UCSD-AML1 (cell line): Measurements from ENCODE around the gene CAP2.
"Not testable (repeated sequence)": the region's sequence is repeated elsewhere in the genome, so short reads cannot be mapped to it uniquely, and the experiment has no call there.

Experiments used
- DNase-seq: peaks from one replicate; lab custom pipeline; 2025; ENCODE audit not compliant: unreplicated experiment; lab: John Stamatoyannopoulos, UW

The CAP2 gene

DNA sequence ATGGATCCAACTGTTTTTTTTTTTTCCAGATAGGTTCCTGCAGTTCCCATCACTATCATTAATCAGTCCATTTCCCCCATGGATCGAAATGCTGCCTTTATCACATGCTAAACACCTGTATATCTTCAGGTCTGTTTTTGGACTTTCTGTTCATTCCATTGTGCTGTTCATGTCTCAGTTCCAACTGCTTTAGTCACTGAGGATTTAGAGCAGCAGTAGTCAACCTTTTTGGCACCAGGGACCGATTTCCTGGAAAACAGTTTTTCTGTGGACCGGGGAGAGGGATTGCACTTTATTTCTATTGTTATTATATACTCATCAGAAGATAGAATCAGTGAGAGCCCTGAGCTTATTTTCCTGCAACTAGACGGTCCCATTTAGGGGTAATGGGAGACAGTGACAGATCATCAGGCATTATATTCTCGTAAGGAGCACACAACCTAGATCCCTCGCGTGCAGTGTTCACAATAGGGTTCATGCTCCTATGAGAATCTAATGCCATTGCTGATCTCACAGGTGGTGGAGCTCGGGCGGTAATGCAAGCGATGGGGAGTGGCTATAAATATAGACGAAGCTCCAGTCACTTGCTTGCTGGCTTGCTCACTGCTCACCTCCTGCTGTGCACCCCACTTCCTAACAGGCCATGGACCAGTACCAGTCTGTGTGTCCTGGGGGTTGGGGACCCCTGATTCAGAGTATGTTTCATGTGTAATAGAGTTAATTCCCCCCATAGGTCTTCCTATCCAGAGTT, 46.0 kb downstream of the CAP2 start:
- DNase-seq = no peak

DNA sequence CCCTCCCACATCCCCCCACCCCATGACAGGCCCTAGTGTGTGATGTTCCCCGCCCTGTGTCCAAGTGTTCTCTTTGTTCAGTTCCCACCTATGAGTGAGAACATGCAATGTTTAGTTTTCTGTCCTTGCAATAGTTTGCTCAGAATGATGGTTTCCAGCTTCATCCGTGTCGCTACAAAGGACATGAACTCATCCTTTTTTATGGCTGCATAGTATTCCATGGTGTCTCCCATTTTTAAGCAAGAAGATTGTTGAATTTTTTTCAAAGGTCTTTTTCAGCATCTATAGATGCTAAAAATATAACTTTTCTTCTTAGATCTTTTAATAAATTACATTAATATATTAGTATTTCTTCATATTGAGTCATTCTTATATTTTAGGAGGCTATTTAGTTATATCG, 47.4 kb downstream of the CAP2 start:
- DNase-seq = not testable (repeated sequence)

DNA sequence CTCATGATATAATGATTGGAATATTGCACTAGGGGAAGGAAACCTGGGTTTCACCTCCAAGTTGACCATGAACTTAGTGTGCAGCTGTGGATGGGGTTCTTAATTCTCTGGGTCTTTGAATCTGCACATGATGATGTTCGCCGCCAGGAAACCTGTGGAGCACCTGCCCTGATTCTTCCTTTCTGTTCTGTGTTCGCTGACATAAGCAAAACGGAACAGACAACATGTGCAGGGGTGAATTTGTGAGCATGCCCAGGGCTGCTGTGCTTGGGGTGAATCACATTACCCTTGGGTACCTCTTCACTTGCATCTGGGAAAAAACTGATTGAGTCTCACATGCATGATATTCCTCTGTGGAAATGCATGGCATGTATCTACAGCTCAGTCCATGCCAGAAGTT, 48.8 kb downstream of the CAP2 start:
- no peak for DNase-seq

DNA sequence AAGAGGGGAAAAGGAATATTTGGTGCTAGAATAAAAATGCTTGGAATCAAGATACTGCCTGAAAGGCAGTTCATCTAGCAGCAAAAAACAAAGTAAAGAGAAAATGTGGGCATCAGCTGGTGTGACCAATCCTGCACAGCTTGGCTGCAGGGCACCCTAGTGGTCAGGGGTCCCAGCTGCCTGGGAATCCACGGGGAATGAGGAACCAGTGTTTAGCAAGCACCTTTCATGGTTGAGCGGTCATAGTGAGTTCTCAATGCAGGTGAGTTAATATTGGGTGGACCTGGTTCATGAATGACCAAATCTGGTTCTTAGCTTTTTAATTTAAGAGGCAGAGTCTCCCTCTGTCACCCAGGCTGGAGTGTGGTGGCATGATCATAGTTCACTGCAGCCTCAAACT, 53.3 kb downstream of the CAP2 start:
- no peak for DNase-seq

DNA sequence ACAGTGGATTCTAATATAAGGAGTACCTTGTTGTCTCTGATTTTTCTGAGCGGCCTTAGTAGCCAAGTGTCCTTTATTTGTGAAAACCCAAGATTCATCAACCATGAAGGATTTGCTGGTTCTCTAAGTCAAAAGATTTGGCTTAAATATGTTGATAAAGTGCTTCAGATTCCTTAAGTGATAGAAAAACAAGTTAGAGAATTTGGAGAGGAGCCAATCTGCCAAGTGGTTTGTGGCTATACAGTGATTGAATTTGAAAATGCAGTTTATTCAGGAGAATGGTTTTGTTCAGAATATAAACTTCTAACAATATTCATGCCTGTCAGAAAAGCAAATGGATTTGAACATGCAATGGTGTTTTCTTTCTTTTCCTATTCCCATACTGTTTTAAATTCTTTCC, 54.8 kb downstream of the CAP2 start:
- no peak for DNase-seq

DNA sequence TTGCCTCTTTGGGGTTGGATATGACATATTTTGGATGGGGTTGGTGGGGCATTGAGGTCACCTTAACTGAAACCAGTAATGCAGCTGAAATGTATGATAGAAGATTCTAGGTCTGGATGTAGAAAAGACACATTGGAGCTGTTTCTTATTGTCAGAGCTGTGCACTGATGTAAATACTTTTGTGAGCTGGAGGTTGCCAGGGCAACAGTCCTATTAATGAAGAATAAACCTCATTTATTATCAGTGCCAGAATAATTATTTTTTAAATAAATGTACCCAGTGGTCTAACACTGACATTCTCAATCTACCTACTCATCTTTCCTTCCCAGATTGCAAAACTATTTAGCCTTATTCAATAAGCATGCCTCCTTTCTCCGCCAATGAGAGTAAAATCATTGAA, 57.0 kb downstream of the CAP2 start:
- DNase-seq = no peak

DNA sequence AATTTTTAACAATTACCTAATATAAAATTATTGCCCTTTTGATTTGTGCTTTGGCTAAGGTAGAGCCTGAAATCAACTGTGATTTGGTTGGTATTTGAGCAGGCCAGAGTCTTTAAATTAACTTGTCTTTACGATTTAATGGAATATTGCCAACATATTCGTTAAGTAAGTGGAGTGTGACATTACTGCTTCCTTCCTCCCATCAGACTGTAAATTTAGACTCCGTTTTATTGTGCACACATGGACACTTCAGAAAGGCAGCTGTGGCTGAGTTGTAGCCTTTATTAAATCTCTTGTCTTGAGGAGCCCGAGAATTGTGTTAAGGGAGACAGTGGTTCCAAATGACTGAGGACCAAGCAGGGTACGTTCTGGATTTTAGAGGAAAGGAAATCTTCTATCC, 57.4 kb downstream of the CAP2 start:
- DNase-seq = no peak

DNA sequence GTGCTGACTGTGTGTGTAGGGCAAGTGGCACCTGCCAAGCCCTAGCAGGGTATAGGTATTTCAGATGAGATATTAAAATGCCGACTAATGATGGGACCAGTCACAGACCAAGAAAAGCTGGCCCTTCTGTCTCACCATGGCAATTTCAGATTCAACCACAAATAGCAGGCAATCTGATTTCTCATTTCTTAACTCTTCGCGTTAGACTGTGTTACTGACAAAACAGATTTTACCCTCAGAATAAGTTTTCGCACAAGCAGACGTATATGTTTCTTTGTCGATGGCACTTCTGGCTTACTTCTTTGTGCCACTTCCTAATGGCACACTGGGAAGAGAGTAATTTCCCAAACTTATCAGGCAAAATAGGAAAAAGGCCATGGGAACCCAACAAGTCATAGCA, 58.7 kb downstream of the CAP2 start:
- DNase-seq = no peak

DNA sequence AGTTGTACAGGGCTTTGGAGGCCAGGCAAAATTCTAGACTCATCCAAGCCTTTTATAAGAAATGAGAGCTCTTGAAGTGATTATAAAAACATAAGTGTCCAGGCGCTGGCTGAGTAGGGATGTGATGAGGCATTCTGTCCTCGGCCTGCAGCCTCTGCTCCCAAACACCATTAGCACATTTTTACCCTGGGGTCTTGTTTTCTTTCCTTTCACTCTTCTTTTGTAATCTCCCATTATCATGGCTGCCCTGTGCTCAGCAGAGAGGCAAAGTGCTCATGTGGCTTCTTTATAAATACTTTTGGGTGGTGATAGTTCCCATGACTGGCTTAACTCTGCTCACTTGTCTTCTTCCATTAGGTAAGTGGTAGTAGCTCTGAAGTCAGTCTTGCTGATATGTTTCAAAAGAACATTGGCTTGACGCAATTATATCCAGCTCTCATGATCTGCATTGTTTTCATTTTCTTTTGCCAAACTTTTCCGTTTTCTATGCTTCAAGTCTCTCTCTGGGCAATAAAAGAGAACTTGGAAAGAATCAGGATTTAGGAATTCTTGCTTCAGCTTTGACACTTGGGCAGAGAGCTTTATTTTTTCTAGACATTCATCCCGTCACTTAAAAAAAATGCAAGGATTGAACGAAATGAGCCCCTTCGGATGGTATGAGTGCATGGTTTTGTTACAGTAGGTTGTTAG, 61.1 kb downstream of the CAP2 start:
- no peak for DNase-seq

DNA sequence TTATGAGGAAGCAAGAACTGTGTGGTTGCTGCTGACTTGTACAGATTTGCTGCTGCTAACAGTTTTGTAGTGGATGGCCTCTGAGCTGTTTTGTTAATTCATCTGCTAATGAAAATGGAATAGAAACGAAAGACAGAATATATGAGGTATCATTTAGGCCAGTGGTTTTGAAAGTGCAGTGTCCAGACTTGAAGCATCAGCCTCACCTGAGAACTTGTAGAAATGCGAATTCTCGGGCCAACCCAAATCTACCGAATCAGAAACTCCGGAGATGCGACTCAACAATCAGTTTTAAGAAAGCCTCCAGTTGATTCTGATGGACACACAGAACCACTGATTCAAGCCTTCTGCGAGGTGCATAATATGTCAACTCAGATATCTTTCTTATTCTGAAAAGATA, 62.5 kb downstream of the CAP2 start:
- DNase-seq = no peak

DNA sequence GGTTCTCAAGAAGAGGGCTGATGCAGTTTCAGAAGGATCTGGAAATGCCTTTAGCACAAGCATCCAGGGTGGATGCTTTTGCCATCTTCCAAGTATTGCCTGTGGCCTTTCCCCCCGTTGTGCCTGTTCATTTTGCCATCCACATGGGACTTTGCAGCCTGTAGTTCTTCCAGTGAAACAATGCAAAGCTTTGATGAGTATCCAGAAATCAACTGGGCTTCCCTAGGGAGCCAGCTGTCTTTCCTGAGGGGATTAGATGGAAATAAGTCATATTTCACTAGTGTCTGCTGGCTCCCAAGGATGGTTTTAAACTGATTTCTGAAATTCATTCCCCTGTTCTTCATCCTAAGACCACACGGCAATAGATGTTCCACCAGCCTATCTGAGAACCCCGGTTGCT, 63.3 kb downstream of the CAP2 start:
- DNase-seq = no peak

DNA sequence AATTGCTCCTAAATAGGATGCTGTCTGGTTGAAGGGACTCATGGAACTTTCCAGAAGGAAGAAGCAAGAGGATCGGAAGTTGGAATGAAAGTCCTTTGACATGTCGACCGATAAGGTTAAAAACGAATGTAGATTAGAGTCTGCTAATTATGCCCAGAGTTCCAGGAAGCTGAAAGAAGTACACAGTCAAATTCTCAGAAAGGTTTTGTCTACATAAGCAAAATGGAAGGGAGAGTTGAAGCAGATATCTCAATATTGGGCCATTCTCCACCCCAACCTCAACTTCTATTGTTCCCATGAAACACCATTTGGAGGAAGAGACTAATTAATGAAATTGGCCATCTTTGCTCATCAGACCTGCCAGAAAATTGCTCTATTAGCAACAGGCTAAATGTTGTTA, 64.0 kb downstream of the CAP2 start:
- DNase-seq = no peak

DNA sequence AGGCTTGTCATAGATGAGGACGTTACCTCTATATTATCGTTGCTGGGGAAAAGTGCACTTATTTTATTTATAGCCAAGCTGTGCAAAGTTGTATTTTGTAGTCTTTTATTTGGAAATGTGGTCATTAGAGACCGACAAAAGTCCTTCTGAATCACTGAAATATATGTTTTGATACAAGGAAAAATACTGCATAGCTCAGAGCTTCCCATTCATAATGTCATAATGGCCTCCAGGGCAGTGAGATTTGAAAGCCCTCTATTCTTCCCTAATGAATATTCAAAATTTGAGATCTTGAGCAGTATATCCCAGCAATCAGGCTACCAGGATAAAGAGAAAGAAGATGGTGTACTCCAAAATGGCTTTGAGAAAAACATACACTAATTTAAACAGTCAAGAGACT, 64.6 kb downstream of the CAP2 start:
- DNase-seq = no peak

DNA sequence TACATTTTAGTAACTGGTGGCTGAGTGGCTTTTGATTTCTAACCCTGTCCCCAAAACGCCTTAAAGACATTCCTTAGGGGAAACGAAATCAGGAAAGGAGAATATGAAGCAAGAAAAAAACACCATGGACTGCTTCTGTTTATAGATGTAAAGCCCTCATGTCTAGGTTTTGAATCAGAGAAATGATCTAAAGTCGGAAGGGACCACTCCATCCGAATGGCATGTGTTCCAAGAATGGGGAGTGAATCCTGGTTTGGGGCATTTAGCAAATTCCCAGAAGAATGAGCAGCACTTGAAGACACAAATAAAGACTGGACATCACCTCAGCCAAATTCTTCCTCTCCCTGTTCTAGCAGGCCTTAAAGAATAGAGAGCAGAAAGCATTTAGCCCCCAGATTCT, 65.6 kb downstream of the CAP2 start:
- no peak for DNase-seq

DNA sequence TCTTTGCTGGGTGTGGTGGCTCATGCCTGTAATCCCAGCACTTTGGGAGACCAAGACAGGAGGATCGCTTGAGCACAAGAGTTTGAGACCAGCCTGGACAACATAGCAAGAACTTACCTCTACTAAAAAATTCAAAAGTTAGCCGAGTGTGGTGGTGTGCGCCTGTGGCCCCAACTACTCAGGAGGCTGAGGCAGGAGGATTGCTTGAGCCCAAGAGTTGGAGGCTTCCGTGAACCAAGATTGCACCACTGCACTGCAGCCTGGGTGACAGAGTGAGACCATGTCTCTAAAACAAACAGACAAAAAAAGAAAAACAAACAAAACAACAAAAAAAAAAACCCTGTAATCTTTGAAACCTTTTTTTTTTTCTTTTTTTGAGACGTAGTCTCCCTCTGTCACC, 67.5 kb downstream of the CAP2 start:
- DNase-seq = no peak

DNA sequence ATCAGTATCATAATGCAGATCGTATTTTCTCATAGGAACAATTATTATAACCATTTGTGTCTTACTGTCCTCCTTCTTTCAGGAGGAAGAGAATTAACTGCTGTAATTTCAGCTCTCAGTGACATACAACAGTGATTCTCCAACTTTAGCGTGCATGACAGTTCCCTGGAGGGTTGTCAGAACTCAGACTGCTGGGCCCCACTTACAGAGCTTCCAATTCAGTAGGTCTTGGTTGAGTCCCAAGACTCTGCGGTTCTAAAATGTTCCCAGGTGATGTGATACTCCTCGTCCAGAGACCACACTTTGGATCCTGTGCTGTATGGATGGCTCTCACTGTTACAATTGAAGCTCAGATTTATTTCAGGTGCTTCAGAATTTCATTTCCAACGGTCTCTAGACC, 72.8 kb downstream of the CAP2 start:
- DNase-seq = no peak

DNA sequence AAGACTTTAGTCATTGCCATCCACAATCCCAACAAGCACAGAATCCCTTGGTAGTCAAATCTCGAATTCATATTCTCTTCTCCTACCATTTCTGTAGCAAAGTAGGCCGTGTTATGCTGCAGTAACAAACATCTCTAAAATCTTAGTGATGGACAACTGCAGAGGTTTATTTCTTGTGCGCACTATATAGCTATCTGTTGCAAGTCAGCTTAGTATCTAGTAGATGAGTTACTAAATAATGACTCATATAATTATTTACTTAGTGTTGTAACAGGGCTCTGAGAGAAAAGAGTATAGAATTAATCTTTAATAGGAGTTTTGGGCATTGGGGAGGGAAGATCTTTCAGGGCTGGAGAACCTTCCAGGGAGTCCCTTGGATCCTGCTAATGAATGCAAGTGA, 73.3 kb downstream of the CAP2 start:
- DNase-seq = no peak

DNA sequence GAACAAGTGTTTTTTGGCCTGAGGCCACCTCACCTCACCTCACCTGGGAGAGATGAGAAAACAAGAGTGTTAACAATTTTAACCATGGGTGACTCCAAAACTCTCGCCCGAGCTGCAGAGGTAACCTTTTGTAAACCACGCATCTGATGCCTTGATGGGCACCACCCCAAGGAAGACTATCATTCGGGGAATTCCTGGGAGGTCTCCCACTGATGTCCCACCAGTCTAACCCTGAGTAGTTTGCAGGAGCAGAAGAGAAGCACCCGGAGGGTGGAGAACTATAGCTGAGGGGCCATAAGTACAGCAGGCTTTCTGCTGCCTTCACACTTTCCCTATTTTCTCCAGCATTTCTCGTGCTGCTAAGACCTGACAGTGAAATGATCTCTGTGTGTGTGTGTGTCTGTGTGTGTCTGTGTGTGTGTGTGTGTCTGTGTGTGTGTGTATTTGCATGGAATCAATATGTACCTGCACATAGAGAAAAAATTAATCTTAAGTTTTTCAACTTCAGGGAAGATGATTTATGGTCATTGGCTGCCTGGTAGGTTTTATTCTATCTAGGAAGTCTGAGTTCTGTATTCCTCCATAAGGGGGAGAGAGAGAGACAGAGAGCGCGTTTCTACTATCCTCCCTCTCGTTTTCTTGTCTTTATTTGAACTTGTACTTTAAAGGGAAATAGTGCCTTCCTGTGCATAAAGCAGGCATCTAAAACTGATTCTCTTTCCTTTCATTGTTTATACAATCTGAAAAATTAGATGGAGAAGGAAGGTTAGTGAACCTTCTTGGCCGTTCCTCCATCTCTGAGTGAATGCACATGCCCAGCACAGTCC, 75.8 kb downstream of the CAP2 start:
- DNase-seq = no peak

DNA sequence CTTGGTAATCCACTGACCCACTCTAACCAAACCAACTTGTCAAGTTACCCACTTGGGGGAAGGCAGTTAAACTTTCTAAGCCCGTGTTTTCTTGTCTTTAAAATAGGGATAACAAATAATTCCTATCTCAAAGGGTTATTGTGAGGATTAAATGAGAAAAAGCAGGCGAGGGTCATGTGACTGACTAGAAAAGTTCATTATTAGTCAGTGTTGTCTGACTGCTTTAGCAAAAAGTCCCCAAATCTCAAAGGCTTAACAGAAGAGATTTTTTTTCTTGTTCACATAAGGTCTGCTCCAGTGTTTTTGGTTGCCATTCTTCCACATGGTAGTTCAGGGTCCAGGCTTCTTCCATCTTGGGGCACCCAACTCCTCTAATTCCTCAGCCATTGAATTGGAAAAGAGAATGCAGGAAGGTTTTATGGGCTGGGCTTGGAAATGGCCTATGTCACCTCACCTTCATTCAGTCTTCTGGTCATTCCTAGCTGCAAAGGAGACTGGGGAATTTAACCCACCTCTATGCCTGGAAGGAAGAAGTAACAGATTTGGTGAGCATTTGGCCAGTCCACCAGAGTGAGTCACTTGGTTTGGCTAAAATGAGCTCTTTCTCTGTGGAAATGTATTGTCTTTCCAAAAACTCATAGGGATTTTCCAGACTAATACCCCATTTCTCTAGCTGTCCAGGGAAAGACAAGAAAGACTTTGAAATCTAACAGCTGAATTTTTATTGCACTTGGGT, 77.0 kb downstream of the CAP2 start:
- DNase-seq = no peak

DNA sequence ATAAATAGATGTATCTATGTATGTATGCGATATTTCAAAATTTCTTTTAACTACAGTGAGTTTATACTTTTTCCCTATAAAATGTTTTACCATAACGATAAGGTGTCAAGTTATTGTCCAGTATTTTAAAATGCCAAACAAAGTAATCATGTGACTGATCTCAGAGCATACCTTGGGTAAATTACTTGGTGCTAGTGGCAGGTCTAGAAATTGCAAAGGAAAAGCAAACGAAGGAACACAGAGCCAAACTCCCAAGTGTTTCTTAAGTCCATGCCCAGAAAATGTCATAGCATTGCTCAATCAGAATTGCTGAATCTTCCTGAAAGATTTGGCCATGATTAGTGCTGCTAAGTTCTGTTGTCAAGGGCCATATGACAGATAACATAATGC, 77.5 kb downstream of the CAP2 start:
- no peak for DNase-seq

DNA sequence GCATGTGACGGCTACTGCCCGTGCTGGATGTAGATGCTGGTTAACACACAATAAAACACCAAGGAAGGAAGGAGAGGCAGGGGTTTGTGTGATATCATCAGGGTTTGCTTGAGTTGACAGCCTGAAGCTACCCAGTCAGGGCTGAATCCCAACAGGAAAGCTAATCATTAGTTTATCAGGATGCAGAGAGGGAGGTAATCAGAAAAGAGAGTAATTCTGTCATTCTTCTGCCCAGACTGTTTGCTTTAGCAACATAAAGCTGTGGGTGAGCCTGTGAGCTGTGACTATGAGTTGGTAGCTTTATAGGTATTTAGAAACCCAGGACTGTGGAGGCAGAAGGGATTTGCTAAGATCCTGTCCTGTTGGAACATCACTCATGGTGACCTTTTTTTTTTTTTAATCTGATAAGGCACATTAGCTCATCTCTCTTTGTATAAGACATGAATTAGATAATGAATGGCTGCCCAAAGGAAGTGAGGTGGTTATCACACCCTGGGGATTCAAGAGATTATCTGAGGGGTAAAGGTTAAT, 79.3 kb downstream of the CAP2 start:
- DNase-seq = no peak
